HepG2 (cell line): ENCODE measurements around the gene ATAD3C. TPM values are rescaled to one million over a fixed set of nuclear protein-coding genes. Genes with fewer than 3 reads are reported as not detected.

Experiments
- DNMT1 ChIP-seq: sonication (generic); formaldehyde crosslinking; IDR thresholded peaks from 2 replicates; pipeline ENCODE4 v1.5.1; 2020; ENCODE audit warnings: mild to moderate bottlenecking, missing genetic modification reagents
- ELF1 ChIP-seq: sonication (generic); formaldehyde crosslinking; IDR thresholded peaks from 2 replicates; pipeline ENCODE4 v1.4.0; 2020; ENCODE audit warnings: missing genetic modification reagents
- FOXC1 ChIP-seq: sonication (generic); formaldehyde crosslinking; IDR thresholded peaks from 2 replicates; pipeline ENCODE4 v1.8.0; 2022; ENCODE audit warnings: mild to moderate bottlenecking, missing genetic modification reagents, borderline replicate concordance
- GATA4 ChIP-seq: sonication (generic); IDR thresholded peaks from 2 replicates; pipeline ENCODE4 v1.6.1; 2016; ENCODE audit warnings: antibody characterized with exemption, low read depth, borderline replicate concordance
- HDAC2 ChIP-seq: sonication (generic); formaldehyde crosslinking; IDR thresholded peaks from 2 replicates; pipeline ENCODE4 v1.4.0; 2020; ENCODE audit warnings: missing genetic modification reagents
- MLX ChIP-seq: IDR thresholded peaks from 2 replicates; pipeline ENCODE4 v1.6.1; 2016
- MXI1 ChIP-seq: IDR thresholded peaks from 3 replicates; pipeline ENCODE4 v1.6.1; 2012; ENCODE audit warnings: low read depth, low read length, inconsistent platforms, borderline replicate concordance
- NFIC ChIP-seq: IDR thresholded peaks from 2 replicates; pipeline ENCODE4 v1.6.1; 2012; ENCODE audit warnings: mild to moderate bottlenecking, low read length, inconsistent platforms
- REST ChIP-seq, 2 experiments: IDR thresholded peaks; 2 replicates each; pipeline ENCODE4 v1.6.1; 2011 to 2012; ENCODE audit warnings: low read length in 2 of 2, borderline replicate concordance in 1 of 2, low read depth in 1 of 2, mild to moderate bottlenecking in 1 of 2, moderate library complexity in 1 of 2
- RFX1 ChIP-seq: fragments of 450-650 bp; IDR thresholded peaks from 2 replicates; pipeline ENCODE4 v1.6.1; 2017
- RNF219 ChIP-seq: sonication (generic); formaldehyde crosslinking; IDR thresholded peaks from 2 replicates; pipeline ENCODE4 v1.5.0; 2020; ENCODE audit warnings: mild to moderate bottlenecking, missing genetic modification reagents
- TAF1 ChIP-seq: sonication (generic); formaldehyde crosslinking; IDR thresholded peaks from 2 replicates; pipeline ENCODE4 v1.4.0; 2020; ENCODE audit warnings: missing genetic modification reagents
- XRCC5 ChIP-seq: fragments of 200-400 bp; formaldehyde crosslinking; optimal IDR thresholded peaks from 2 replicates; pipeline ENCODE3; 2017; ENCODE audit warnings: mild to moderate bottlenecking, low read length
- YEATS4 ChIP-seq: sonication (generic); formaldehyde crosslinking; IDR thresholded peaks from 2 replicates; pipeline ENCODE4 v1.4.0; 2020; ENCODE audit warnings: missing genetic modification reagents, borderline replicate concordance
- ZBTB21 ChIP-seq: sonication (generic); formaldehyde crosslinking; IDR thresholded peaks from 2 replicates; pipeline ENCODE4 v1.4.0; 2020; ENCODE audit warnings: missing genetic modification reagents
- ZFX ChIP-seq: sonication (generic); formaldehyde crosslinking; IDR thresholded peaks from 2 replicates; pipeline ENCODE4 v1.4.0; 2020; ENCODE audit warnings: mild to moderate bottlenecking, low read depth, missing genetic modification reagents, moderate library complexity
- ZNF263 ChIP-seq: sonication (generic); formaldehyde crosslinking; IDR thresholded peaks from 2 replicates; pipeline ENCODE4 v1.4.0; 2020; ENCODE audit warnings: missing genetic modification reagents
- ZNF574 ChIP-seq: sonication (generic); formaldehyde crosslinking; IDR thresholded peaks from 2 replicates; pipeline ENCODE4 v1.4.0; 2020; ENCODE audit warnings: missing genetic modification reagents
- ZNF749 ChIP-seq: sonication (generic); formaldehyde crosslinking; IDR thresholded peaks from 2 replicates; pipeline ENCODE4 v1.8.0; 2022; ENCODE audit warnings: mild to moderate bottlenecking, missing genetic modification reagents, moderate library complexity, borderline replicate concordance
- ZNF772 ChIP-seq: sonication (generic); formaldehyde crosslinking; IDR thresholded peaks from 2 replicates; pipeline ENCODE4 v1.5.0; 2020; ENCODE audit warnings: mild to moderate bottlenecking, missing genetic modification reagents
- polyA plus RNA-seq, 8 experiments: library from polyadenylated mRNA; depleted of rRNA in 3 of 8; stranded (reverse) in 7 of 8; unstranded in 1 of 8; fragments of >200 nt; fragmentation: Illumina TruSeq in 4 of 8; extraction: Trizol in 4 of 8; gene quantifications; 2 replicates each; pipeline versions ENCODE4 v1.2.1 to v1.2.3, GENCODE V29; 2011 to 2016; ENCODE audit warnings: low read depth in 4 of 8, missing spikeins in 1 of 8, mixed read lengths in 1 of 8; ENCODE audit not compliant: insufficient read depth in 1 of 8
- total RNA-seq, 5 experiments: library from RNA; depleted of rRNA; stranded (reverse); fragments of >200 nt; fragmentation: Illumina TruSeq; extraction: Trizol; gene quantifications; 2 replicates each; pipeline ENCODE4 v1.2.3, GENCODE V29; 2016; ENCODE audit warnings: low read depth in 1 of 5

The ATAD3C gene
- total and polyA plus RNA-seq, 2 of the 13 experiments (the other 11 are each of a cell fraction or from before 2014, with no cell fraction given) = 2.4 to 3.2 TPM

- no peak; the same call in 1 of the 2 replicates for TF ChIP-seq ZNF574
- TF ChIP-seq REST (IDR thresholded peaks at IDR 0.05; ENCODE audit: borderline replicate concordance in 1 of 2, low read depth in 1 of 2, low read length in 2 of 2) = no peak; a peak in 1 of 4 replicates
- peak; percentile 65 for TF ChIP-seq DNMT1 (CRISPR knock-in tag)
- TF ChIP-seq ZNF772 = peak; percentile 48; the same call in 1 of the 2 replicates
- peak; percentile 14; the same call in 1 of the 2 replicates for TF ChIP-seq FOXC1 (CRISPR knock-in tag)
- TF ChIP-seq MLX (CRISPR knock-in tag) = no peak
- TF ChIP-seq XRCC5 = peak; percentile 33
- peak; percentile 60; the same call in 1 of the 2 replicates for TF ChIP-seq YEATS4 (CRISPR knock-in tag)
- no peak for TF ChIP-seq NFIC
- TF ChIP-seq ZBTB21 = no peak
- TF ChIP-seq HDAC2 (CRISPR knock-in tag) = no peak
- 0 out of 2 replicates have a peak, but pooled peaks have one; percentile 44 for TF ChIP-seq ZNF749
- no peak for TF ChIP-seq RNF219 (CRISPR knock-in tag)
- peak; percentile 88 for TF ChIP-seq ZFX (CRISPR knock-in tag)
- peak; percentile 82 for TF ChIP-seq TAF1 (CRISPR knock-in tag)
- no peak for TF ChIP-seq RFX1
- no peak for TF ChIP-seq GATA4
- no peak for TF ChIP-seq ZNF263 (CRISPR knock-in tag)
- peak; percentile 87; the same call in 2 of the 3 replicates for TF ChIP-seq MXI1
- TF ChIP-seq ELF1 (CRISPR knock-in tag) = no peak
Measured at GRCh38 chr1:1435106-1435903, 14.2 kb upstream of the ATAD3C start, which contains the start of gene VWA1 (continued).
